Stimulated activated CD4-positive, alpha-beta T cell treated with anti-CD3 and anti-CD28 coated beads, Interleukin-2, amount 100 ng/mL, for 4 hours (primary cell): ENCODE measurements around the gene CKMT2.

Source experiments
- DNase-seq: peaks from one replicate; pipeline ENCODE4 v3.0.0-alpha.2; 2020; ENCODE audit warnings: low read depth

CKMT2 gene

DNA sequence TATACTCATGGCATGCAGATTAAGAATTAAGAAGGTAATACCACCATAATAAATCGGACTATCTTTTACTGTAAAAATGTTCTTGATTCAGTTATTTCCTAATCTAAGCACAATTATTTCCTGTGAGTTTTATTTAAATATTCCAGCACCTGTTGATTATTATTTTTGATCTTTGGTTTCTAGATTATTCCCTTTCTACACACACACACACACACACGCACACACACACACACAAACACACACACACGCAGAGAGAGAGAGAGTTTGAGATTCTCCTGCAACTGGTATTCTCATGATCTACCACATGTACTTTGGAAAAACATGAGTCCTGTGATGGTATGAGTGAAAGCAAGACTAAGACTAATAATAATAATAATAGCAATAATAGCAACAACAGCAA lies 17.0 kb upstream of the CKMT2 start:
- no peak for DNase-seq

DNA sequence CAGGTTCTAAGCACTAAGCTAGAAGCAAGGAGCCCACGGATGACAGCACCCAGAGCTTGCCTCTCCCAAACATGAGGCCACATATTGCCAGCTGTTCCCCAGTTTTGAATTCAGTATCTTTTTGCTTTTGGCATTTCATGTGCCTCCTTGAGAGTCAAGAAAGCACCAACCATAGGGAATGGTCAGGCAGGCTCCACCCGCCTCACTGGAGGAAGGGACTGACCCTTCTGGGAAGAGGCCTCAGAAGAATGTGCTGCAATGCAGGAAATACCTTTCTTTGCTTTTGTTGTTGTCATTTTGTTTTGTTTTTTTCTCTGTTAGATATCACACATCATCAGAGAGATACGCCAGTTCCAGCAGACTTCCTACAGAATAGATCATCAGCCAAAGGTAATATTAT lies 13.7 kb upstream of the CKMT2 start:
- no peak for DNase-seq

DNA sequence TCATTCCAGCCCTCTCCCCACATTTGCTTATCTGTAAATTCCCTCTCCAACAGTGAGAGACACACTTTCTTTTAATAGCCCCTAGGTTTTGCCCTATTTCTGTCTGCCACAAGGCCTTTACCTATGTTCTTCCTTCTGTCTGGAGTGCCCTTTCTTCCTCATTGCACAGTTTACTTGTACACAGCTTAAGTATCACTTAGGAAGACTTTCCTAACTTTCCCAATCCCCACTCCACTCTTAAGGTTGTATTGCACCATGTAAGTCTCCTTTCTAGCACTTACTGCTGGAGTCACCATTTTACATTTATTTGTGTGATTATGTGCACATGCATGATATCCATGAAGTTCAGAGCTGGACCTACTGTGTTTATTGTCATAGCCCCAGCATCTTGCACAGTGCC lies 10.8 kb upstream of the CKMT2 start:
- DNase-seq, result no peak

DNA sequence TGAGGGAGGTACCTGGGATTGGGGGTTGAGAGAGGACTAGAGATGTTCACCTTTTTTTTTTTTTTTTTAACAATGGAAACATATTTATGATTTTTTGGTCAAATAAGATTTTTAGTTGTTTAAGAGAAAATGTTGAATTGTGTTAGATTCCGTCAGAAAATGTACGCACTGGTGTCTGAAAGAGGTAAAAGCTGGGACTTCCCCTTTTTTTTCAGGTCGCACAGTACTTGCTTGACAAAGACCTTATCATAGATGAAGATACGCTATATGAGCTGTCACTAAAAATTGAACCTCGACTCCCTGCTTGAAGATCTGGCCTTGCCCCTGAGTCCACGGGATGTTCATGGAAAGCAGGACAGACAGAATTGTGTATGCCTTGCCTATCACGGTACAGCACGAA lies 7.7 kb upstream of the CKMT2 start:
- DNase-seq, result no peak

DNA sequence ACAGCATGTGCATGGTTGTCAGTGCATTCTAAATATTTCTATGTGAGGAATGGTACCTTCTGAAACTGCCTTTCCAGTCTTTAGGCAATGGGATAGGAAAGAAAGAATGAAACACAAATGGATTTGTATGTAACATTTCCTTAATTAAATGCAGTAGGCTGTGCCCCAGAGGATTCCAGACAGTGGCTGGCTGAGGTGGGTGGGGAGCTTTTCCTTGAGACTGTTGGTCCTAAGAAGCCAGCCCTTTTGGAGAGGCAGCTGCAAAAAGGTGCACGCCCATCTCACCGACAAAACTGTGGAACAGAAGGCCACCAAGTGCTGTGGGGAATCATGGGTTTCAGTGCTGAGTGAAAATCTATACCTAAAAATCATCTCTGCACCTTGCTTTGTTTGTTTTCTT lies 6.8 kb upstream of the CKMT2 start:
- no peak for DNase-seq

DNA sequence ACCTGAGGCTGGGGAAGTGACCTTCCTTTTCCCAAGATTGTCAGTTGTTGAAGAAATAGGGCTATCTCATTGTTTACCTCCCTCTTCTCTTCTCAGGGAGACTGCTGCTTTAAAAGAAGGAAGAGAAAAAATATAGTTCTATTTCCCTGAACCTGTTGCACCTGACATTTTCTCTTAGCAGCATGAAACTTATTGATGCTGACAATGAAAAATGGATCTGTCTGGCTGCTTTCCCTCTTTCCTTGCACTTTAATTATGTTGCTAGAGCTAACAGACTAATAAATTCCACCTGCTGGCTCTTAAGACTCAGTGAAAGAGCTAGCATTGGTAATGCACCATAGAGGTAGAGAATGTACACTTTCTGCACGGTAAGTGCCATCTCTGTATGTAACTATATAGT lies 6.2 kb upstream of the CKMT2 start:
- no peak for DNase-seq

DNA sequence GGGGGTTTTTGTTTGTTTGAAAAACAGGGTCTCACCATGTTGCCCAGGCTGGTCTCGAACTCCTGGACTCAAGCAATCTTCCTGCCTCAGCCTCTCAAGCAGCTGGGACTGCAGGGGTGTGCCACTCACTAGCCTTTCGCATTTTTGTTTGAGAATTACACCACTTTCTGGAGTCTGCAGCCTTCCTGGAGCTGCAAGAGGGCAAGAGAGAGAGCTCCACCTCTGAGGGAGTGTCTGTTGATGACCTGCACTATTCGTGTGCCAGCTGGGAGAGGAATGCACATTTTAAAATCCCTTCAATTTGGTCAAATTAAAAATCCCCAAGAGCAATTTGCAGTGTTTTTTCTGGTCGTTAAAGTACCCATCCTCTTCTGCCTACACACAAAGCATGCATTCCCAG lies 5.0 kb upstream of the CKMT2 start:
- no peak for DNase-seq

DNA sequence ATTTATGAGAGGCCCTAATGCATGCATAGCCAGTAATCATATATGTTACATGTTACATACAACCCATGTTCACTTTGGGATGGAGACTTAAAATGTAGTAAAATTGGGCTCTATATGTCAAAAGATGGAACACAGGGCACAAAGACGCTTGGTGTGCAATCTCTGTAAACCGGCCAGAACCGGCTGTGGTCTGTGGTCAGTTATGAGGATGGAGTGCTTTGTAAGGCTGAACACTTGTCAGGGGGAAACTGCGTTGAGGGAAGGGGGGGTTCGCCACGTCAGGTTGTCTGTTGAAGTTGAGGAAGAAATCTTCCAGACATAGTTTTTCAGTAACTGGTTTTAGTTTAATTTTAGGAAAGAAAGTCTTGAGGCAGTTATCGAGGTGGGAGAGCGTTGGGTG lies 2.7 kb upstream of the CKMT2 start:
- no peak for DNase-seq

DNA sequence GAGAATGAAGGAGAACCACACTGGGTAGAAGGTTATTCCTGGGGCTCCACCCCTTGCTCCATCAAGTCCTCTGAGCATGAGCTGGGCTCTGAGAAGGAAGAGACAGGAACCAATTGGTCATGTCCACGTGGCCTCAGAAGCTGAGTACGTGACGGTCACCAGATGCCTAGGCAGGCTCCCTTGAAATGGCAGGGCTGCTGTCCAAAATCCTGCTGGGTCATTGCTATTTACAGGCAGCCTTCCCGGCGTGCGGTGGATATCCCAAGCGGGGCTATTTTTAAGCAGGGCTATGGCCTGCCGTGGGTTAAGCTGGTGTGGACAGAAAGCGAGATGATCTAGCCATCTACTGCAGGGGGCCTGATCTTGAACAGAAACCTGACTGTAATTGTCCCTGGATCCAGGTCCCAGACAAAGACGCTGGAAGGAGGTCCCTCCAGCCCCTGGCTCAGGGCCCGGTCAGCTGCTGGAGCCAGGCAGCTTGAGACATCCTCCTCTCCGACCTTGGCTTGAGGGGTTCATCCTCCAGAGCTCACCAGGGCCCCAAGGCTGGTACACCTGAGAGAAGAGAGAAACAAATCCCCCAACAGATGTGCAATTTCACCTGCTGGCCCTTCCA lies 550 bp upstream of the CKMT2 start:
- no peak for DNase-seq

DNA sequence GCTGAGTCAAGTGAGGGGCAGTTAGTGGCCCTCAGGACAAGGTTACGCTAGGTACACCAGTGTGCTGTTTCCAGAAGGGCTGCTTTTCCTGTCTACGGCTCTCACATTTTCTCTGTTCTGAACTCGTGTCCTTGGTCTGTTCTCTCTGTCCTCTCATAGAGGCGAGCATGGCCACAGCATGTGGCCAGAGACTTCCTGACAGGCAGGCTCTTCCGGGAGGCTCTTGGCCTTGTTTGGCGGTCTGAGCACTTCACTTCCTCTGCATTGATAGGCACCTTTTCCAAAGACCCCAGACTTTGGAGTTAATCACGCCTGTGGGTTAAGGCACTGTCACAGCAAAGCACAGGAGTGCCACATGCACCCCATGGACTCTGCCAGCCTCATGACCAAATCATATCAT lies 1.2 kb downstream of the CKMT2 start:
- DNase-seq, result no peak

DNA sequence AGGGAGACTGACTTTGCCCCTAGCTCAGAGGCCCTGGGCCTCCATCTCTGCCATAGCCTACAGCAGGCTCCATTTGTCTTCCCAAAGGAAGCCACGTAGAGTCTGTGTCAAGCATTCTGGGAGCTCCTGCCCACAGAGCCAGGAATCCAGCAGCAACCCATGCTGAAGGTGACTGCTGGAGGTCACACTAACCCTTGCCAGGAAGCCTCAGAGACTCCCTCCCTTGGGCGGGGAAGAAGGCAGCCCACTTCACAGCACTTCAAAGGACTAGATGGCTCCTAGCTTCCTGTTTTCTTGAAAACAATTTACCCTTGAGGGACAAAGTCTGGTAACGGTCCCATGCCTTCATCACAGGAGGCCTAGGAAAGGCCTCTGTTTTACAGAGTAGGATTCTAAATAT lies 1.7 kb downstream of the CKMT2 start:
- no peak for DNase-seq

DNA sequence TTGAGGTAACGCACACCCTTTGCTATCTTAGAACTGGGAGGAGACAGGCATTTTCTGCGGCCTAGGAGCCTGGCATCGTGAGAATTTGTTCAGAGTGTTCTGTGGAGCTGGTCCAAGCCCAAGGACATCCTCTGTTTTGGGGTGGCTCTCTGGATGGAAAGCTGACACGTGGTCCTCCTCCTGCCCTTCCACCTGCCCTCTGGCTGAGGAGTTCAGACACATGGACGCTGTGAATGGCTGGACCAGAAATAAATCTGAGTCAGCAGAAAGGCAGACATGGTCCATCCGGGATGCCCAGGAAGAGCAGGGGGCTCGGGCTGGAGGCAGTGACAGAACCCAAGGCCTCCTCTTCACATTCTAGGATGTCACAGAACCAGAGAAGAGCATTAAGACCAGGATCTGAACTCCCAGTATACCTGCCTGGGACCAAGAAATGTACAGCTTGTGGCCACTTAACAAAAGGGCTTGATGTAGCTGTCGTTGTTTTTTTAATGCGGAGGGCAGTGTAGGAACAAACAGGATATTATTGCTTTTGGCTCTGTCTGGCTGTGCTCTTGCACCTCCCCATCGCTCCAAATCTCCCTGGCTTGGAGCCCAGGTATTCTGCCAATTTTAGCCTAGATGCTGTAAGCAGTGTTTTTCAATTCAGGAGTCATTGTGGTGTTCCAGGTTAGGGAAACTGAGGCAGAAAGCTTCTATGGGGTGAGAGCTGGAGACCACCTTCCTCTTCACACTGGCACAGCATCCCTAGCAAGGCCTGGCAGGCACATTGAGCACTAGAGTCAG lies 2.4 kb downstream of the CKMT2 start:
- no peak for DNase-seq

DNA sequence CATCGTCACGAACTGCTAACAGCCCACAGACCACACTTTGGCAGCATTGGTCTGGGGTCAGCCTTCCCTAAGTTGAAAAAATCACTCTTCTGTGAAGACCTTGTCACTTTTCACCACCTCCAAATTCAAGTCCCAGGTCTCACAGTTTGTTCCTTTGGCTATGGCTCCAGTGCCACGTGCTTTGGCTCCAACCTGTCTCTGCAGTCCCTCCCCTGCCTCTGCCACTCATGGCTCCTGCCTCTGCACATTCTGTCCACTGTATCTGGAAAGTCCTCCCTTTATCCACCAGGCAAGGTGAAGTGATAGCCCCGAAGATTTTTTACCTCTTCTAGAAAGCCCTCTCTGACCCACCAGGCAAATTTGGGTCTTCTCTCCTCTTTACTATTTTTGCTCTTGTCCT lies 5.3 kb downstream of the CKMT2 start:
- no peak for DNase-seq

DNA sequence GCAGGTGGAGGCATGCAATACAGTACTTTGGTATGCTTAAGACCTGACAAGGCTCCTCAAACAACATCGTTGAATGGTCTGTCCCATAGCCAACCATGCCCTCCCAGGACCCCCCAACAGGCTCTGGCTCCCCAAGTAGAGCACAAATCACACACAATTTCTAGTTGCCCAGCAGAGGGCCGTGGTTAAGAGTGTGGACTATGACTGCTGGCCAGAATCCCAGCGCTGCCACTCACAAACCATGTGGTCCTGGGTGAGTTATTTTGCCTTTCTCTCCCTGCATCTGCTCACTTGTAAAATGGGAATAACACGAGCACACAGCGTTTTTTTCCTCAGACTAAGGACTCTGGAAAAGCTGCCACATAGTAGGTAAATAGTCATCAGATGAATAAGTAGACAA lies 6.5 kb downstream of the CKMT2 start:
- DNase-seq, result no peak

DNA sequence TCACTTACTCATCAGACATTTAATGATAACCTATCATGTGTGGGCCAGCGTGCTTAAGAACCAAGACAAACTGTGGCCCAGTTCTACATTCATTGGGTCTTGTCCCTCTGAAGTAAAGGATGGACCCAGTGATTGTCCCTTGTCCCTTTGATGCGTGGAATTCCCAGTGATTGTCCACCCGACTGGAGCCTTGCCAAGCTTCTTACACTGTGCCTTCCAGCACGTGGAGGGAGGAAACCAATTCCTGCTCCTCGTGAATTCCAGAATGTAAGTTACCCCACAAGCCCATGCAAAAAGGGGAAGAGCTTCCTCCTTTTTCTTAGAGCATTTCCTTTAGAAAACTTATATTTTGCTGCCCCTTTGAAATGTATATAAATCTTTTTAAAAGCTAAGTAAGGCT lies 7.9 kb downstream of the CKMT2 start:
- DNase-seq, result no peak

DNA sequence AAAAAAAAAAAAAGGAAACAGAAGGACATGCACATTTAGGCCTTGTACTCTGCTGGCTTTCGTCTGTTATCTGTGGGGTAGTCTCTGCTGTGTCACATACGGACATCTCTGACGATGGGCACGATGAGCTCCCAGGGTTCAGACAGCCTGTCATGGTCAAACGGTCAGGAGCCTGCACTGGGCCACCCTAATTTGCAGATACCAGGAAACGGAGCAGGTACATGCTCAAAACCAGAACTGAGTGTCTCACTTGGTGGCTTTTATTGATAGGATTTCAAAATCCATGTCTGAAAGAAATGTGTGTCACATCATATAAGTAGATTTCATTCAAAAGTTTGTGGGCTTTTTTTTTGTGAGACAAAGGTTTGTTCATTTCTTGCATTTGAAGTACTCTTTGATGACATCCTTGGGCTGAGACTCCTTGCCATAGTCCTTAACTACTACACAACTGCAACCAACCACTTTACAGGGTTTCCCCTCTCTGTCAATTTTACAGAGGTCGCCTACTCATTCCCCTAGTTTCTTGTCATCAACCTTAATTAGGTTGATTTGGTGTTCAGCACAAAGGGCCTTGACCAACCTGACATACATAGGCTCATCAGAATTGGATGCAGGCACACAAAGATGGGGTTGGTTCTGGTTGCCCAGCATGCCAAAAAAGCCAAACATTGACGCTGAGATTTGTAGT lies 9.0 kb downstream of the CKMT2 start:
- no peak for DNase-seq

DNA sequence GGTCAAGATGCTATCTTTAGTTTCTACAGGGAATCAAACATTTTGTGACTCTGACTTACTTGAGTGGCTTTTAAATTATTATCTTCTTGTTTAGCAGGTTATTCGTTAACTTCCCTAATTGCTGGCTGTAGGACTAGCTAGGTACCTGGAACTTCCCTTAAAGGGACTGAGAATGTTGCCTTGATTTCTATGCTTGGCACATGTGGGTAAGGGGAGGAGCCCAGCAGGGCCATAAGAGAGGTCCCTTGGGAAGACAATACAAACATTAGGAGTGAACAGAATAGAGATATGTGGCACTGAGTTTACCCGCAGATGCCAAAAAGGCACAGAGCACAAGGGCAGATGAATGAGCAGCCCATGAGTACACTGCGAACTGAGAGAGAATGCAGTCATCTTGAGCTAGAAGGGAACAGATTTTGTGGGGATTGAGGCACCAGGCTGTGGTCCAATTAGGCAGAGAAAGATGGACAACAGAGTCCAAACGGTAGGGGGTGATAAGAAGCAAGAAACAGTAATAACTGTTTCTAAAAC lies 9.8 kb downstream of the CKMT2 start:
- no peak for DNase-seq

DNA sequence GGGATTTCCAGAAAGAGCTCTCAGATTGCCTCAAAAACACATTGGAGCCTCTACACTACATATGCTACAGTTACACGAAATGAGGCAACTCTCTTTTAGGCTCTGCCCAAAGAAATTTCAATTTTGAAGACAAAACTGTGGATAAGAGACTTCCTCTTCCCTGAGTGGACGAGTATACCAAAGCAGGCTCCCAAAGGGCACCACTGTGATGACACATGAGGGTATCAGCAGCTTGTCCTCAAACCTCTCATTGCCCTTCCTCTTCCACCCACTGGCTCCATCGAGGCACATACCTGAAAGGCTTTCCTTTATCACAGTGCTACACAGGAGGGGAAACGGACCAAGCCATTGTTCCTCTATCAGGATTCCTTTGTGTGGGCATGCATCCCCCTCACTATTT lies 11.3 kb downstream of the CKMT2 start:
- DNase-seq, result no peak

DNA sequence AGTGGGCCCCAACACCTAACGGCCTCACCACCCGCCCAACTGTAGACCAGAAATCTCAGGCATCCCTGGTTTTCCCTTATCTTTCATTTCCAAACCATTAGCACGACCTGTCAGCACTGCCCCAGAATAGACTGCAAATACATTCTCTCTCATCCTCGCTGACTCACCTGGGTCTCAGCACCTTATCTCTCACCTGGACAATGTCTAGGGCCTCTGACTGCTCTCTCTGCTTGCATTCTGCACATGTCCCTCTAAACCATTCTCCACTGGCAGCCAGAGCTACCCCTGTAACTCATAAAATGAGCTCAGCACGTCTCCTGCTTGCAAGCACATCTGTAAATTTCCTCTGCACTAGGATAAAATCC lies 12.7 kb downstream of the CKMT2 start:
- no peak for DNase-seq

DNA sequence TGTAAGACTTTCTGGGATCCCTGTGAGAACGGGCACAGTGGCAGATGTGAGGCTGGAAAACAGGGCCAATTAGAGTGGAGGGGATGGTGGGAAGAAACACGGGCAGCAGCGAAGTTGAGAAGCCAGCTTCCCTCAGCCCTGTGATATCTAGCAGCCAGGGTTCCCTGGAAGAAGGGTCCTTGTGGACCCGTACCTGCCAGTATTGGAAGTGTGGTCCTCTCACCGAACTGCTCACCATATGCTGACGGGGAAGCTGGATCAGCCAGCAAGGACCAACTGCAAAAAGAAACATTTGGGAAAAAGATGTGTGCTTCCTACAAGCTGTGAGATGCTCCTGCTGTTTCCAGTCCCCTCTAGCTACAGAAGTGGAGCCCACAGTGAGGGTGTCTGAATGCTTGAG lies 13.6 kb downstream of the CKMT2 start:
- DNase-seq, result no peak

DNA sequence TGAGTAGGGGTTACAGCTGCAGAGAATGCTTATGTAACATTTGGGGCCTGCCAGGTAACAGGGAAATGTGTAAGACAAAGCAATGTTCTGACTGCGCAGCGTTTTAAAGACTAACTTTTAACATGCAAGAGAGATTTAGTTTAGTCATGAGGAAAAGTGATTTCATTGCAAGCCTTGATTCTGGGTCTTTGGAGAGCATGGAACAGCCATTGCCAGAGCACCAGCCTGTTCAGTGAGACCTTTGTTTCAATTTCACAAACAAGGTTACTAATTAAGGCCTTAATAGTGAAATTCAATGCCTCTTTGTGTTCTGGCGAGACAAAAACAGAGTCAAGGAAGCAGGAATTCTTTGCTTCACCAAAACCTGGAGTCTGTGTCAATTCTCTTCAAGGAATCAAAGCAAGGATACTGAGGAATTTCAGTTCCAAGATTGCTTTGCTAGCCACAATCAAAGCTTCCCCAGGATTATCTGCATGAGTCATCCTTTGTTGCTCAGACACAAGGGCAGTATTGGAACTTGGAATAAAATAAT lies 14.4 kb downstream of the CKMT2 start:
- no peak for DNase-seq

DNA sequence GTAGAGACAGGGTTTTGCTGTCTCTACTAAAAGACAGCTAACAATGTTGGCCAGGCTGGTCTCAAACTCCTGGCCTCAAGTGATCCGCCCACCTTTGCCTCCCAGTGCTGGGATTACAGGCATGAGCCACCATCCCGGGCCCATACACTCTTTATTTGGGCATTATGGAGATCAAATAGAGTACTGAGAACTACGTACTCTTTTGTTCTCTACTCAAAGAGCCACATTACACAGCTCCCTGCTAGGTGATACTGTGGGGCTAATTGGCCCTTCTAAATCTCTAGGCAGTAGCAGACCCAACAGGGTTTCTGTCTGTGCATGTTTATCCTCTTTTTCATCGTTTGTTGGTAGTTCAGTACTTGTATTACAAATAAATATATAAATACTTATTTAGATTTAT lies 16.1 kb downstream of the CKMT2 start:
- no peak for DNase-seq

DNA sequence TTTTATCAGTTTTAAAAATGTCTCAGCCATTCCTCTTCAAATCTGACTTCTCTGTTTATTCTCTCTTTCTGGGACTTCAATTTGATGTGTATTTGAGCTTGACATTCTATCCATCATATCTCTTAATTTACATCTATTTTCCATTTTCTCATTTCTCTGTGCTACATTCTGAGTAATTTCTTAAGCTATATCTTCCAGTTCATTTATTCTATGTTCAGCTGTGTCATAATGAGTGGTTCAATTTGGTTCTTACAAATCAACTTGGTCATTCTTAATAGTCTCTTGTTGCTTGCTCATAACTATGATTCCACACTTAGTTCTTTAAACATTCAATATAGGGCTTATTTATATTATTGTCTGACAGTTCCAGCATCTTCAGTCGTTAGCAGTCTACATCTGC lies 16.9 kb downstream of the CKMT2 start:
- no peak for DNase-seq
